HG03066 (cell line): ENCODE measurements around the gene INTS4.
"Not testable (repeated sequence)": the region's sequence is repeated elsewhere in the genome, so short reads cannot be mapped to it uniquely, and the experiment has no call there.

ENCODE experiments used
- ATAC-seq: cut with Tn5 transposase; IDR thresholded peaks from one replicate; pipeline ENCODE4 v1.9.1; 2021; ENCODE audit warnings: low read depth; ENCODE audit not compliant: unreplicated experiment

Gene INTS4

GRCh38 chr11:77967121-77967520, 27.3 kb downstream of the INTS4 start:
- ATAC-seq = no peak

GRCh38 chr11:77966338-77966737, 28.1 kb downstream of the INTS4 start:
- no peak for ATAC-seq

- no peak for ATAC-seq
These were observed 35.0 kb downstream of the INTS4 start for GRCh38 chr11:77959434-77959833.

- not testable (repeated sequence) for ATAC-seq
These were observed 35.8 kb downstream of the INTS4 start for GRCh38 chr11:77958583-77959177.

- not testable (repeated sequence) for ATAC-seq
These were observed 51.2 kb downstream of the INTS4 start for GRCh38 chr11:77943296-77943695.

GRCh38 chr11:77942465-77942864, 52.0 kb downstream of the INTS4 start:
- not testable (repeated sequence) for ATAC-seq

GRCh38 chr11:77933596-77933995, 60.9 kb downstream of the INTS4 start:
- ATAC-seq = not testable (repeated sequence)

- ATAC-seq = not testable (repeated sequence)
These were observed 63.9 kb downstream of the INTS4 start for GRCh38 chr11:77930334-77931208.

- ATAC-seq = not testable (repeated sequence)
These were observed 76.8 kb downstream of the INTS4 start for GRCh38 chr11:77917713-77918112.

- ATAC-seq = not testable (repeated sequence)
These were observed 80.1 kb downstream of the INTS4 start for GRCh38 chr11:77914307-77914791.

GRCh38 chr11:77913608-77914306, 80.7 kb downstream of the INTS4 start:
- not testable (repeated sequence) for ATAC-seq

GRCh38 chr11:77910828-77911227, 83.6 kb downstream of the INTS4 start:
- not testable (repeated sequence) for ATAC-seq

- no peak for ATAC-seq
These were observed 85.2 kb downstream of the INTS4 start for GRCh38 chr11:77909277-77909676.

GRCh38 chr11:77908835-77909234, 85.6 kb downstream of the INTS4 start:
- ATAC-seq = no peak

GRCh38 chr11:77894949-77895348, 99.5 kb downstream of the INTS4 start:
- not testable (repeated sequence) for ATAC-seq

- not testable (repeated sequence) for ATAC-seq
These were observed 102.8 kb downstream of the INTS4 start for GRCh38 chr11:77891703-77892102.

- not testable (repeated sequence) for ATAC-seq
These were observed 103.2 kb downstream of the INTS4 start for GRCh38 chr11:77891256-77891655.

- not testable (repeated sequence) for ATAC-seq
These were observed 103.8 kb downstream of the INTS4 start for GRCh38 chr11:77890619-77891056.

GRCh38 chr11:77890100-77890614, 104.3 kb downstream of the INTS4 start:
- ATAC-seq = not testable (repeated sequence)

GRCh38 chr11:77889045-77889444, 105.4 kb downstream of the INTS4 start:
- not testable (repeated sequence) for ATAC-seq

- ATAC-seq = no peak
These were observed 108.1 kb downstream of the INTS4 start for GRCh38 chr11:77886401-77886800.
